ENCODE data around the gene COL23A1. TPM values are rescaled to one million over a fixed set of nuclear protein-coding genes. Genes with fewer than 3 reads are reported as not detected.
A peak's percentile ranks its signal among the peaks of the same experiment; 100 is the strongest.

COL23A1 gene
- total and polyA plus RNA-seq, 2 of the 13 experiments (the other 11 are each of a cell fraction or from before 2014, with no cell fraction given): not detected

GRCh38 chr5:178204182-178204934 lies 385.8 kb downstream of the COL23A1 start, which contains the start of gene HNRNPAB (continued):
- TF ChIP-seq, protein P1, sequence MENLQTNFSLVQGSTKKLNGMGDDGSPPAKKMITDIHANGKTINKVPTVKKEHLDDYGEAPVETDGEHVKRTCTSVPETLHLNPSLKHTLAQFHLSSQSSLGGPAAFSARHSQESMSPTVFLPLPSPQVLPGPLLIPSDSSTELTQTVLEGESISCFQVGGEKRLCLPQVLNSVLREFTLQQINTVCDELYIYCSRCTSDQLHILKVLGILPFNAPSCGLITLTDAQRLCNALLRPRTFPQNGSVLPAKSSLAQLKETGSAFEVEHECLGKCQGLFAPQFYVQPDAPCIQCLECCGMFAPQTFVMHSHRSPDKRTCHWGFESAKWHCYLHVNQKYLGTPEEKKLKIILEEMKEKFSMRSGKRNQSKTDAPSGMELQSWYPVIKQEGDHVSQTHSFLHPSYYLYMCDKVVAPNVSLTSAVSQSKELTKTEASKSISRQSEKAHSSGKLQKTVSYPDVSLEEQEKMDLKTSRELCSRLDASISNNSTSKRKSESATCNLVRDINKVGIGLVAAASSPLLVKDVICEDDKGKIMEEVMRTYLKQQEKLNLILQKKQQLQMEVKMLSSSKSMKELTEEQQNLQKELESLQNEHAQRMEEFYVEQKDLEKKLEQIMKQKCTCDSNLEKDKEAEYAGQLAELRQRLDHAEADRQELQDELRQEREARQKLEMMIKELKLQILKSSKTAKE (CRISPR knock-in tag; IDR thresholded peaks at IDR 0.05; ENCODE audit: borderline replicate concordance): no peak
- peak; percentile 62; the same call in 1 of the 2 replicates for TF ChIP-seq ELF1 (CRISPR knock-in tag; IDR thresholded peaks at IDR 0.05)
- peak; percentile 95 for TF ChIP-seq CSRNP1 (CRISPR knock-in tag; IDR thresholded peaks at IDR 0.05)
- no peak for TF ChIP-seq ZNF7 (CRISPR knock-in tag; IDR thresholded peaks at IDR 0.05)
- no peak for TF ChIP-seq FOXO4 (CRISPR knock-in tag; conservative IDR thresholded peaks at IDR 0.05)
- TF ChIP-seq SMAD9 (CRISPR knock-in tag; IDR thresholded peaks at IDR 0.05): no peak
- TF ChIP-seq, protein P2, sequence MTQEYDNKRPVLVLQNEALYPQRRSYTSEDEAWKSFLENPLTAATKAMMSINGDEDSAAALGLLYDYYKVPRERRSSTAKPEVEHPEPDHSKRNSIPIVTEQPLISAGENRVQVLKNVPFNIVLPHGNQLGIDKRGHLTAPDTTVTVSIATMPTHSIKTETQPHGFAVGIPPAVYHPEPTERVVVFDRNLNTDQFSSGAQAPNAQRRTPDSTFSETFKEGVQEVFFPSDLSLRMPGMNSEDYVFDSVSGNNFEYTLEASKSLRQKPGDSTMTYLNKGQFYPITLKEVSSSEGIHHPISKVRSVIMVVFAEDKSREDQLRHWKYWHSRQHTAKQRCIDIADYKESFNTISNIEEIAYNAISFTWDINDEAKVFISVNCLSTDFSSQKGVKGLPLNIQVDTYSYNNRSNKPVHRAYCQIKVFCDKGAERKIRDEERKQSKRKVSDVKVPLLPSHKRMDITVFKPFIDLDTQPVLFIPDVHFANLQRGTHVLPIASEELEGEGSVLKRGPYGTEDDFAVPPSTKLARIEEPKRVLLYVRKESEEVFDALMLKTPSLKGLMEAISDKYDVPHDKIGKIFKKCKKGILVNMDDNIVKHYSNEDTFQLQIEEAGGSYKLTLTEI (CRISPR knock-in tag; conservative IDR thresholded peaks at IDR 0.05): no peak
- 0 out of 2 replicates have a peak, but pooled peaks have one; percentile 60 for TF ChIP-seq ZNF431 (CRISPR knock-in tag; IDR thresholded peaks at IDR 0.05; ENCODE audit: borderline replicate concordance, low read depth)
- TF ChIP-seq BRCA1 (CRISPR knock-in tag; IDR thresholded peaks at IDR 0.05): peak; percentile 83; the same call in 1 of the 2 replicates
- TF ChIP-seq GMEB1 (CRISPR knock-in tag; IDR thresholded peaks at IDR 0.05; ENCODE audit: borderline replicate concordance): peak; percentile 86; the same call in 1 of the 2 replicates
- TF ChIP-seq ZNF768 (CRISPR knock-in tag; IDR thresholded peaks at IDR 0.05): peak; percentile 68; the same call in 1 of the 2 replicates
- no peak for TF ChIP-seq ELF3 (CRISPR knock-in tag; IDR thresholded peaks at IDR 0.05)
- TF ChIP-seq, protein P3, sequence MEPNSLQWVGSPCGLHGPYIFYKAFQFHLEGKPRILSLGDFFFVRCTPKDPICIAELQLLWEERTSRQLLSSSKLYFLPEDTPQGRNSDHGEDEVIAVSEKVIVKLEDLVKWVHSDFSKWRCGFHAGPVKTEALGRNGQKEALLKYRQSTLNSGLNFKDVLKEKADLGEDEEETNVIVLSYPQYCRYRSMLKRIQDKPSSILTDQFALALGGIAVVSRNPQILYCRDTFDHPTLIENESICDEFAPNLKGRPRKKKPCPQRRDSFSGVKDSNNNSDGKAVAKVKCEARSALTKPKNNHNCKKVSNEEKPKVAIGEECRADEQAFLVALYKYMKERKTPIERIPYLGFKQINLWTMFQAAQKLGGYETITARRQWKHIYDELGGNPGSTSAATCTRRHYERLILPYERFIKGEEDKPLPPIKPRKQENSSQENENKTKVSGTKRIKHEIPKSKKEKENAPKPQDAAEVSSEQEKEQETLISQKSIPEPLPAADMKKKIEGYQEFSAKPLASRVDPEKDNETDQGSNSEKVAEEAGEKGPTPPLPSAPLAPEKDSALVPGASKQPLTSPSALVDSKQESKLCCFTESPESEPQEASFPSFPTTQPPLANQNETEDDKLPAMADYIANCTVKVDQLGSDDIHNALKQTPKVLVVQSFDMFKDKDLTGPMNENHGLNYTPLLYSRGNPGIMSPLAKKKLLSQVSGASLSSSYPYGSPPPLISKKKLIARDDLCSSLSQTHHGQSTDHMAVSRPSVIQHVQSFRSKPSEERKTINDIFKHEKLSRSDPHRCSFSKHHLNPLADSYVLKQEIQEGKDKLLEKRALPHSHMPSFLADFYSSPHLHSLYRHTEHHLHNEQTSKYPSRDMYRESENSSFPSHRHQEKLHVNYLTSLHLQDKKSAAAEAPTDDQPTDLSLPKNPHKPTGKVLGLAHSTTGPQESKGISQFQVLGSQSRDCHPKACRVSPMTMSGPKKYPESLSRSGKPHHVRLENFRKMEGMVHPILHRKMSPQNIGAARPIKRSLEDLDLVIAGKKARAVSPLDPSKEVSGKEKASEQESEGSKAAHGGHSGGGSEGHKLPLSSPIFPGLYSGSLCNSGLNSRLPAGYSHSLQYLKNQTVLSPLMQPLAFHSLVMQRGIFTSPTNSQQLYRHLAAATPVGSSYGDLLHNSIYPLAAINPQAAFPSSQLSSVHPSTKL (CRISPR knock-in tag; IDR thresholded peaks at IDR 0.05): peak; percentile 62; the same call in 1 of the 2 replicates
